GM12872 (cell line): Measurements from ENCODE around the gene NELL1.

Experiments used
- TF ChIP-seq, protein P1 (sequence below): IDR thresholded peaks from 3 replicates; pipeline ENCODE4 v1.5.1; 2011; ENCODE audit warnings: low read depth, mild to moderate bottlenecking, low read length, moderate library complexity; ENCODE audit not compliant: insufficient read depth

The NELL1 gene

DNA sequence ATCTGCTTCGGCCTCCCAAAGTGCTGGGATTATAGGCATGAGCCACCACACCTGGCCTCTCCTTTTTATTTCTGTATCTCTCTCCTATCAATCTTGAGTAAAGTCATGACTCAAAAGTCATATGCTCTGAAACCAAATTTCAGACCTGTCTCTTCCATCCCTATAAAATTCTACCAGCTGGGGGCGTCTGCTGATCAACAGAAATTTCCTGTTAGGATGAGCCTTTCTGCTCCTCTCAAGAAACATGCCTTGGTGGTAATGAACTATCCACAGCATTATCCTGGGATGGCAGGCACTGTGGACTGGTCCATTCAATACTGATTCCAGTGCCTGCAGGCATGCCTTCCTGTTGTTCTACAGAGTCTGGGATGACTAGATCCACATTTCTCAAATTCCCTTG, 472.6 kb downstream of the NELL1 start:
- TF ChIP-seq, protein P1, sequence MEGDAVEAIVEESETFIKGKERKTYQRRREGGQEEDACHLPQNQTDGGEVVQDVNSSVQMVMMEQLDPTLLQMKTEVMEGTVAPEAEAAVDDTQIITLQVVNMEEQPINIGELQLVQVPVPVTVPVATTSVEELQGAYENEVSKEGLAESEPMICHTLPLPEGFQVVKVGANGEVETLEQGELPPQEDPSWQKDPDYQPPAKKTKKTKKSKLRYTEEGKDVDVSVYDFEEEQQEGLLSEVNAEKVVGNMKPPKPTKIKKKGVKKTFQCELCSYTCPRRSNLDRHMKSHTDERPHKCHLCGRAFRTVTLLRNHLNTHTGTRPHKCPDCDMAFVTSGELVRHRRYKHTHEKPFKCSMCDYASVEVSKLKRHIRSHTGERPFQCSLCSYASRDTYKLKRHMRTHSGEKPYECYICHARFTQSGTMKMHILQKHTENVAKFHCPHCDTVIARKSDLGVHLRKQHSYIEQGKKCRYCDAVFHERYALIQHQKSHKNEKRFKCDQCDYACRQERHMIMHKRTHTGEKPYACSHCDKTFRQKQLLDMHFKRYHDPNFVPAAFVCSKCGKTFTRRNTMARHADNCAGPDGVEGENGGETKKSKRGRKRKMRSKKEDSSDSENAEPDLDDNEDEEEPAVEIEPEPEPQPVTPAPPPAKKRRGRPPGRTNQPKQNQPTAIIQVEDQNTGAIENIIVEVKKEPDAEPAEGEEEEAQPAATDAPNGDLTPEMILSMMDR = peak; percentile 22; the same call in 1 of the 3 replicates

DNA sequence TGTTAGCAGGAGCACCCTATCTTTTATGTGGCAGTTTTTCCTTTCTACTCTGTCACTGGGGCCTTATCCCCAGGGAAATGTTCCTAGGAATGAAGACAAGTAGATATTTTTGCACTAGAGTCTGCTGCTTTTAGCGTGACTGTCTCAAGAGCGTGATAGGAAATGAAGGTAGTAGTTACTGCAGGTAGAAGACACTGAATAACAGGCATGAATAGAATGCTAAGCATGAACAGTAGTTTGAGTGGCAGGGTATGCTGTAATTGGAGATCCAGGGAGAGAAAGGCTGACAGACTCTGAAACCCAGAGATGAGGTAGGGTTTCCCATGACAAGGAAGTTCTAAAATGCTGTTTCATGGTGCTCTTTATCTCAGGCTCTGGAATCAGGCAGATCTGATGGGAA, 475.1 kb downstream of the NELL1 start:
- TF ChIP-seq, protein P1 = no peak

DNA sequence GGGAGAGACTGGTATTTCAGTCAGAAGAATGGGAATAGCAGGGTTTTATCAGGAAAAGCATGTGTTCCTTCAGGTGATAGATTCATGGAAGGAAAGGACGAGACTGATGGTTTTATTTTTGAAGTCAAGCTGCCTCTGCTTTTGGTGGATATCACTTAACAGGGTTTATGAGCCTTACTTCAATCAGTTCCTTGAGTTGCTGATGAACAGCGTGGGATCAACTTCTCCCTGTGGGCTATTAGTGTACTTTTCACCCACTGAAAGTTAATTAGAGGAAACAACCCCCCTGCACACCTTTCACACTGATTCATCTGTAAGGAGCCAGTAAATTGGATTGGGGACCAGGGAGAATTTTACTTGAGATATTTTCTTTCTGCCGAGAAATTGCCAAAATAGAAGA, 479.0 kb downstream of the NELL1 start:
- TF ChIP-seq, protein P1 = no peak

DNA sequence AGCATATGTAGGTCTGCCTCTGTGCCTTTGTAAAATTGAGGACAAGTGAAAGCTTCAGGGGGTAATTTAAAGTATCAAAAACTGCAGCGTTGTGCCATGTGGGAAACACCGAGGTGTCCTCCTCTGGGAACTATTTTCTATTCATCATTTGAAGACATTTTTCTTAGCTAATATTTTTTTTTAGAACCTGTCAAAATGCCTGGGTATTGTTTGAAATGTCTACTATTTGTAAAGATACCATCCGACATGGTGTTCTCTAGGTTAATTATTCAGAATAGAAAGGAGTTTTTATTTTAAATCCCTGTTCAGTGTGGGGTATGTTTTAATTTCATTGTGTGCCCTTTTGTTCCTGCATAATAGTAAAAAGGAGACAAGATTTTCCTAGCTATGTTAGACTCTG, 490.8 kb downstream of the NELL1 start:
- TF ChIP-seq, protein P1 = no peak

DNA sequence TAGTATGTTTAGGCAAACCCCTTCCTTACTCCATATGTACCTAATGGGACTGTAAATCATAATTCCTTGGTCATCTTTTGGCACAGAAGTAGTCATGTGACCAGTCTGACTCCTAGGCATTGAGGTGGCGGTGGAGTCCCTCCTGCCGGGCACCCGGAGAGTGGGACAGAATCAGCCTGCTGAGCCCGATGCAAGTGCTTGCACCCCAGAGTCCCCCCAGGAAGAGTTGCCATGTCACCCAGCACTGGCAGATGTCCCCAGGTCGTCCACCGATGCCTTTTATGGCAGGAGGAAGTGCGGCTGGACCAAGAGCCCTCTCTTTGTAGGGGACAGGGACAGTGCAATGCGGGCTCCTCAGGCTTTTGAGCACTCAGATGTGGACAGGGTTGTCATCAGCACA, 500.3 kb downstream of the NELL1 start:
- TF ChIP-seq, protein P1 = no peak

DNA sequence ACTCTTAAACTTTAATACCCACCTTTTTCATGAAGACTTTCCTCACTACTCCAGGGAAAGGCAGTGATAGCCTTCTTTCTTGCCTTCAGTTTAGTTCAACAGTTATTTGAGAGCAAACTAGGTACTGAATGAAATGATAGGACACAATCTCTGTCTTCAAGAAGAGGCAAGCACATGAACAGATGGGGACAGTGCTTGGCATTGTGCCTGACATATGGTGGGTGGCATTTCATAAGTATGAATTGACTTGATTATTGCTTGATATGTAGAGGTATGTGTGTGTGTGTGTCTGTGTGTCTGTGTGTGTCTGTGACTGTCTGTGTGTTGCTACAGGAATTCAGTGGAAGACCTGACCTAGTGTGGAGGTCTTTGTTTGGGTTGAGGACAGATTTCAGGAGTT, 504.1 kb downstream of the NELL1 start:
- TF ChIP-seq, protein P1 = no peak

DNA sequence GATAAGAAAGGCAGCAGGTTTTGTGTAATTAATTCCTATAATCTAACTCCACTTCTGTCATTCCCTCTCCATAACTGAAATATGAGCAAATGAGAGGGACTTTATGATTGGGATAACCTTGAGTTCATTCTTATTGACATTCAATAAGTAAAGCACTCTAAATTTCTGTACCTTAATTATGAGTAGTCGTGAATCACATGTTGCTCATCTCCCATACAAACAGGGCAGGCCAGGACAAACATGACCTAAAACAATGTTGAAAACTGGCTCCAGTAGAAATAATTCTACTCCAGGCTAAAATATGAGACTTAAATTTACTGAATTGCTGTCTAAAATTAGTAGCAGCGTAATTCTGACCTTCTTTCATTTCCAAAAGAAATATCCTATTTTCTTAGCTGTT, 505.4 kb downstream of the NELL1 start:
- TF ChIP-seq, protein P1 = no peak

DNA sequence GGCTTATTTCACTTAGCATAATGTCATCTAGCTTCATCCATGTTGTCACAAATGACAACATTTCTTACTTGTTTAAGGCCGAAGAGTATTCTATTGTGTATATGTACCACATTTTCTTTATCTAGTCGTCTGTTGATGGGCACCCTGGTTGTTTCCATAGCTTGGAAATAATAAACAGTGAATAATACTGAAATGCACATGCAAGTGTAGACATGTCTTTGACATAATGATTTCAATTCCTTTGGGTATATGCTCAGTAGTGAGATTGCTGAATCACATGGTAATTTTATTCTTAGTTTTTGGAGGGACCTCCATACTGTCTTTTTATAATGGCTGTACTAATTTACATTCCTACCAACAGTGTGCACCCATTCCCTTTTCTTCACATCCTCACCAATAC, 508.0 kb downstream of the NELL1 start:
- TF ChIP-seq, protein P1 = no peak
